ENCODE measurements around the gene UNC5C. TPM values are rescaled to one million over a fixed set of nuclear protein-coding genes. Genes with fewer than 3 reads are reported as not detected.

UNC5C gene
- total and polyA plus RNA-seq, 4 donors: 0.27 to 1.2 (median 0.78) TPM

GRCh38 chr4:95193391-95194224 lies 355.2 kb downstream of the UNC5C start:
- H3K4me3 ChIP-seq (ENCODE audit: low read depth in 1 of 3, low read length in 3 of 3): no peak overlapping the region
- DNase-seq (ENCODE audit: low spot score): no peak
- no peaks in the 10 kb centered on the region for H3K36me3 ChIP-seq (ENCODE audit: control insufficient read depth in 4 of 4, insufficient read depth in 3 of 4, low read depth in 1 of 4, low read length in 3 of 4)
- no peaks in the 10 kb centered on the region for H3K4me1 ChIP-seq (ENCODE audit: control insufficient read depth in 4 of 4, insufficient read depth in 4 of 4, low read length in 3 of 4)
- H3K9me3 ChIP-seq (ENCODE audit: control insufficient read depth in 4 of 4, low read length in 3 of 4): no peaks in the 10 kb centered on the region
- TF ChIP-seq YY1 (IDR thresholded peaks at IDR 0.05) (no peak), EGR1 (IDR thresholded peaks at IDR 0.05; ENCODE audit: low read depth in 2 of 2) (no peak), RAD21 (IDR thresholded peaks at IDR 0.05) (no peak), SP1 (IDR thresholded peaks at IDR 0.05) (no peak), NR2F2 (IDR thresholded peaks at IDR 0.05) (no peak), FOXA2 (IDR thresholded peaks at IDR 0.05) (no peak), TAF1 (conservative IDR thresholded peaks at IDR 0.05) (no peak), ATF3 (IDR thresholded peaks at IDR 0.05) (no peak), FOXA1 (IDR thresholded peaks at IDR 0.05) (no peak), JUND (IDR thresholded peaks at IDR 0.05) (no peak), RXRA (IDR thresholded peaks at IDR 0.05) (no peak), REST (IDR thresholded peaks at IDR 0.05) (no peak), HNF4A (conservative IDR thresholded peaks at IDR 0.05) (no peak), CTCF (IDR thresholded peaks at IDR 0.05; ENCODE audit: low read depth, low read length, missing input control) (no peak), HNF4G (IDR thresholded peaks at IDR 0.05) (no peak), GABPA (IDR thresholded peaks at IDR 0.05 in 1 of 2, conservative IDR thresholded peaks at IDR 0.05 in 1 of 2) (no peak)
- TF ChIP-seq, protein P1, sequence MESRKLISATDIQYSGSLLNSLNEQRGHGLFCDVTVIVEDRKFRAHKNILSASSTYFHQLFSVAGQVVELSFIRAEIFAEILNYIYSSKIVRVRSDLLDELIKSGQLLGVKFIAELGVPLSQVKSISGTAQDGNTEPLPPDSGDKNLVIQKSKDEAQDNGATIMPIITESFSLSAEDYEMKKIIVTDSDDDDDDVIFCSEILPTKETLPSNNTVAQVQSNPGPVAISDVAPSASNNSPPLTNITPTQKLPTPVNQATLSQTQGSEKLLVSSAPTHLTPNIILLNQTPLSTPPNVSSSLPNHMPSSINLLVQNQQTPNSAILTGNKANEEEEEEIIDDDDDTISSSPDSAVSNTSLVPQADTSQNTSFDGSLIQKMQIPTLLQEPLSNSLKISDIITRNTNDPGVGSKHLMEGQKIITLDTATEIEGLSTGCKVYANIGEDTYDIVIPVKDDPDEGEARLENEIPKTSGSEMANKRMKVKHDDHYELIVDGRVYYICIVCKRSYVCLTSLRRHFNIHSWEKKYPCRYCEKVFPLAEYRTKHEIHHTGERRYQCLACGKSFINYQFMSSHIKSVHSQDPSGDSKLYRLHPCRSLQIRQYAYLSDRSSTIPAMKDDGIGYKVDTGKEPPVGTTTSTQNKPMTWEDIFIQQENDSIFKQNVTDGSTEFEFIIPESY (IDR thresholded peaks at IDR 0.05): no peak
- TF ChIP-seq, protein P2, sequence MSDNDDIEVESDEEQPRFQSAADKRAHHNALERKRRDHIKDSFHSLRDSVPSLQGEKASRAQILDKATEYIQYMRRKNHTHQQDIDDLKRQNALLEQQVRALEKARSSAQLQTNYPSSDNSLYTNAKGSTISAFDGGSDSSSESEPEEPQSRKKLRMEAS (IDR thresholded peaks at IDR 0.05): no peak
- no peak overlapping the region for H3K27ac ChIP-seq (ENCODE audit: low read depth in 1 of 2, low read length in 2 of 2)
- peaks cover 0 to 3% (median 0%) of the 10 kb centered on the region in 4 donors for H3K27me3 ChIP-seq (ENCODE audit: control insufficient read depth in 4 of 4, insufficient read depth in 4 of 4, low read length in 3 of 4)
- H3K9ac ChIP-seq (ENCODE audit: low read depth in 1 of 2, low read length in 2 of 2): no peak overlapping the region
- 73% methylated on average over 22 of the region's 22 CpGs for WGBS
